ENCODE measurements around the gene KIAA2012.

The KIAA2012 gene

GRCh38 chr2:202187570-202187969 lies 114.5 kb downstream of the KIAA2012 start:
- Histone ChIP-seq H3K9me3 (ENCODE audit: control insufficient read depth, insufficient read depth, low read depth, low read length) (no peaks in the 10 kb centered on the region), H3K4me3 (ENCODE audit: low read depth, low read length) (no peak overlapping the region), H3K36me3 (ENCODE audit: control insufficient read depth in 2 of 2, insufficient read depth in 1 of 2, low read length in 2 of 2) (no peaks in the 10 kb centered on the region), H3K27ac (ENCODE audit: extremely low read depth, low read depth, low read length) (no peak overlapping the region), H3K4me1 (ENCODE audit: control insufficient read depth, insufficient read depth, low read length) (peaks cover 4% of the 10 kb centered on the region; the same call in 1 of the 2 replicates)
- TF ChIP-seq ZNF544 (tag by site-specific recombination; IDR thresholded peaks at IDR 0.05) (no peak), ZNF701 (tag by site-specific recombination; IDR thresholded peaks at IDR 0.05) (no peak), ZNF518A (tag by site-specific recombination; conservative IDR thresholded peaks at IDR 0.05; ENCODE audit: low read depth) (no peak), ZNF394 (tag by site-specific recombination; IDR thresholded peaks at IDR 0.05; ENCODE audit: borderline replicate concordance) (no peak), ZNF311 (tag by site-specific recombination; IDR thresholded peaks at IDR 0.05; ENCODE audit: borderline replicate concordance) (no peak), GFI1B (tag by site-specific recombination; IDR thresholded peaks at IDR 0.05) (no peak), ZNF585B (tag by site-specific recombination; IDR thresholded peaks at IDR 0.05) (no peak), ZBTB10 (tag by site-specific recombination; IDR thresholded peaks at IDR 0.05) (no peak), ZBTB7A (tag by site-specific recombination; IDR thresholded peaks at IDR 0.05; ENCODE audit: low read depth) (no peak), ZBTB21 (tag by site-specific recombination; IDR thresholded peaks at IDR 0.05) (no peak), KLF9 (tag by site-specific recombination; IDR thresholded peaks at IDR 0.05; ENCODE audit: low read depth) (no peak), INSM2 (tag by site-specific recombination; IDR thresholded peaks at IDR 0.05) (no peak)
- CTCF ChIA-PET = interaction anchor here (0.6 kb wide), 1 partner anchor 9 kb away, joined by 3 read pairs; no protein-coding TSS in a partner anchor
- POLR2A ChIA-PET = no interaction called here

- POLR2A ChIA-PET = no interaction called here
- Histone ChIP-seq H3K4me1 (ENCODE audit: control insufficient read depth, insufficient read depth, low read length) (no peaks in the 10 kb centered on the region), H3K27ac (ENCODE audit: extremely low read depth, low read depth, low read length) (no peak overlapping the region), H3K4me3 (ENCODE audit: low read depth, low read length) (no peak overlapping the region), H3K36me3 (ENCODE audit: control insufficient read depth in 2 of 2, insufficient read depth in 1 of 2, low read length in 2 of 2) (no peaks in the 10 kb centered on the region), H3K9me3 (ENCODE audit: control insufficient read depth, insufficient read depth, low read depth, low read length) (no peaks in the 10 kb centered on the region)
- CTCF ChIA-PET = interaction anchor here (0.9 kb wide), 1 partner anchor 15 kb away, joined by 7 read pairs; no protein-coding TSS in a partner anchor
- no peak for TF ChIP-seq HOXD13 (CRISPR knock-in tag; IDR thresholded peaks at IDR 0.05; ENCODE audit: borderline replicate concordance)
- no peak for TF ChIP-seq ZNF529 (tag by site-specific recombination; IDR thresholded peaks at IDR 0.05; ENCODE audit: insufficient replicate concordance)
- TF ChIP-seq ZNF184 (tag by site-specific recombination; IDR thresholded peaks at IDR 0.05) = no peak
- TF ChIP-seq ZNF600 (tag by site-specific recombination; IDR thresholded peaks at IDR 0.05) = no peak
- TF ChIP-seq ZNF174 (tag by site-specific recombination; IDR thresholded peaks at IDR 0.05) = no peak
- TF ChIP-seq ZNF138 (tag by site-specific recombination; IDR thresholded peaks at IDR 0.05; ENCODE audit: borderline replicate concordance) = no peak
- TF ChIP-seq ZNF426 (tag by site-specific recombination; IDR thresholded peaks at IDR 0.05) = no peak
- no peak for TF ChIP-seq HOXA7 (CRISPR knock-in tag; IDR thresholded peaks at IDR 0.05; ENCODE audit: borderline replicate concordance)
- no peak for TF ChIP-seq ZNF544 (tag by site-specific recombination; IDR thresholded peaks at IDR 0.05)
- TF ChIP-seq ZNF146 (tag by site-specific recombination; IDR thresholded peaks at IDR 0.05) = no peak
- no peak for TF ChIP-seq ZNF24 (tag by site-specific recombination; IDR thresholded peaks at IDR 0.05)
- TF ChIP-seq BCL11B (tag by site-specific recombination; IDR thresholded peaks at IDR 0.05; ENCODE audit: low read depth) = no peak
- TF ChIP-seq ZNF266 (tag by site-specific recombination; IDR thresholded peaks at IDR 0.05; ENCODE audit: low read depth) = no peak
- no peak for TF ChIP-seq ZXDB (tag by site-specific recombination; IDR thresholded peaks at IDR 0.05)
- no peak for TF ChIP-seq ZNF623 (tag by site-specific recombination; IDR thresholded peaks at IDR 0.05)
- TF ChIP-seq ZNF555 (tag by site-specific recombination; conservative IDR thresholded peaks at IDR 0.05) = no peak
- no peak for TF ChIP-seq ZNF580 (tag by site-specific recombination; IDR thresholded peaks at IDR 0.05)
These were observed 120.2 kb downstream of the KIAA2012 start for GRCh38 chr2:202193305-202193704.
